HCT116 (cell line): ENCODE results near the gene TMPRSS7. TPM values are rescaled to one million over a fixed set of nuclear protein-coding genes. Genes with fewer than 3 reads are reported as not detected.

Source experiments
- CBX3 ChIP-seq: IDR thresholded peaks from 2 replicates; pipeline ENCODE4 v1.6.1; 2012; ENCODE audit warnings: low read depth
- CEBPB ChIP-seq: IDR thresholded peaks from 2 replicates; pipeline ENCODE4 v1.6.1; 2012; ENCODE audit warnings: low read depth
- ELF1 ChIP-seq: IDR thresholded peaks from 2 replicates; pipeline ENCODE4 v1.6.1; 2012; ENCODE audit warnings: low read depth, borderline replicate concordance
- POLR2AphosphoS5 ChIP-seq: IDR thresholded peaks from 2 replicates; pipeline ENCODE4 v1.6.1; 2011; ENCODE audit warnings: mild to moderate bottlenecking, low read depth, low read length, moderate library complexity
- RAD21 ChIP-seq: IDR thresholded peaks from 2 replicates; pipeline ENCODE4 v1.6.1; 2012; ENCODE audit warnings: low read depth, mild to moderate bottlenecking
- REST ChIP-seq: IDR thresholded peaks from 2 replicates; pipeline ENCODE4 v1.6.1; 2012; ENCODE audit warnings: low read depth
- SIN3A ChIP-seq: IDR thresholded peaks from 2 replicates; pipeline ENCODE4 v1.6.1; 2012; ENCODE audit warnings: low read depth
- SRF ChIP-seq: IDR thresholded peaks from 2 replicates; pipeline ENCODE4 v1.6.1; 2012; ENCODE audit warnings: low read depth
- TCF7L2 ChIP-seq: IDR thresholded peaks from 2 replicates; pipeline ENCODE4 v1.7.0; 2011; ENCODE audit warnings: borderline replicate concordance, inconsistent platforms; ENCODE audit not compliant: insufficient read depth, insufficient read length; ENCODE audit errors: extremely low read depth
- ZBTB33 ChIP-seq: IDR thresholded peaks from 2 replicates; pipeline ENCODE4 v1.6.1; 2011; ENCODE audit warnings: mild to moderate bottlenecking, low read length, moderate library complexity; ENCODE audit not compliant: insufficient replicate concordance; ENCODE audit errors: extremely low read depth
- ZFX ChIP-seq: fragments of 450-650 bp; IDR thresholded peaks from 2 replicates; pipeline ENCODE4 v1.6.1; 2017
- total RNA-seq: library from RNA; stranded (reverse); gene quantifications from one replicate; pipeline ENCODE4 v1.2.1, GENCODE V29; 2021; ENCODE audit not compliant: unreplicated experiment
- TF ChIP-seq, protein P1 (sequence below): IDR thresholded peaks from 2 replicates; pipeline ENCODE4 v1.6.1; 2012

Gene TMPRSS7
- total RNA-seq, 1 experiment from 2014 or later: not detected

- no peak for TF ChIP-seq REST
- no peak for TF ChIP-seq CBX3
- no peak for TF ChIP-seq POLR2AphosphoS5
- TF ChIP-seq ZFX: no peak
- TF ChIP-seq ZBTB33: no peak
- no peak for TF ChIP-seq SRF
- TF ChIP-seq TCF7L2: no peak
- no peak for TF ChIP-seq RAD21
- TF ChIP-seq ELF1: no peak
- TF ChIP-seq SIN3A: no peak
- TF ChIP-seq CEBPB: no peak
- TF ChIP-seq, protein P1, sequence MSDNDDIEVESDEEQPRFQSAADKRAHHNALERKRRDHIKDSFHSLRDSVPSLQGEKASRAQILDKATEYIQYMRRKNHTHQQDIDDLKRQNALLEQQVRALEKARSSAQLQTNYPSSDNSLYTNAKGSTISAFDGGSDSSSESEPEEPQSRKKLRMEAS: no peak
Measured at GRCh38 chr3:112074006-112074405, 39.5 kb downstream of the TMPRSS7 start (continued).
